ENCODE results near the gene ANKMY1. TPM values are rescaled to one million over a fixed set of nuclear protein-coding genes. Genes with fewer than 3 reads are reported as not detected.

The ANKMY1 gene
- total RNA-seq, 4 donors from 2014 or later = 15.1 to 64.0 (median 27.5) TPM

DNA sequence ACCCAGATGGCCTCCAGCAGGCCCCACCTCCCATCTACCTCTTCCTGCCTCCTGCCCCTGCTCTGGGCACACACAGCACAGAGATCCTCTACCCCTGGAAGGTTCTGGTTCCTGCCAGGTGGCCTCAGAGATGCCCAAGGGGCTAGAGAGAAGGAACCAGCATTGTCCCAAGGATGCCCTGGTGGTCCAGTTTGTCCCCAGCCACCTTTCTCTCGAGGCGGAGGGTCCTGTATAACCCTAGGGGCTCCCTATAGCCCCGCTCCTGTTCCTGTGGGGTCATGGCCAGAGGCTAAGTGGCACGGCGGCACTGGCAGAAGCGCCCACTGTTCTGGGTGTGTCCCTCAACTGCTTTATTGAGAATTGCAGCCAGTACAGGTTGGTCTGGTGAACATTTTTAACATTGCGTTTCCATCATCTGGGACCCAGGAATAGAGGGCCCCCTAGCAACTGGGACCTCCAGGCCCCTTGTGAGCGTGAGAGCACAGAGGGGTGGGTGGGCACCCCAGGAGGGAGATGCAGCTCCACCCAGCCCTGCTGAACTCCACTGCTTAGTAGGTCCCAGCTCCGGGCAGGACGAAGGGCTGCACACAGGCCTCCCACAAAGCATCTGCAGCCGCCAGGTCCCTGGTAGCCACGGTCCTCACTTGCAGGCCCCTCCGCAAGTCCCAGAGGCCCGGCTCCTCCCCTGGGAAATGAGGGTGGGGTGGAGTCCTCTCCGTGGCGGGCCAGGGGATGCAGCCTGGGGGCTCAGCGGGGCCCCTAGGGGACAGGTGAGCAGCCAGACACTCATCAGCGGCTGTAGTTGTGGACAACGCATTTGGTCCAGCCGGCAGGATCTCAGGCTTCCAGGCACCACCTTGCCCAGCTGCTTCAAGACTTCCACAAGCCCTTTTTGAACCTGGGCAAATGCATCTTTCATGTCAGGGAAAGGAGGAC, 89.2 kb downstream of the ANKMY1 start:
- Histone ChIP-seq H3K9me3 (peaks cover 3 to 4% of the 10 kb centered on the region in 2 donors), H3K4me1 (no peaks in the 10 kb centered on the region), H3K27me3 (no peaks in the 10 kb centered on the region), H3K36me3 (no peaks in the 10 kb centered on the region), H3K4me3 (no peak overlapping the region), H3K27ac (no peak overlapping the region)
- intact Hi-C loops (cut with DNase I; ENCODE audit: low total_unique reads) (no loop called here), in situ Hi-C loops (cut with MboI; ENCODE audit: low pct_ligation_motif_present in 1 of 4, low pct_unique_long_range_greater_than_20kb in 1 of 4, low sequenced_read_pairs in 3 of 4) (no loop called here)
- WGBS, 2 donors (ENCODE audit: low coverage in 1 of 2) = 84% methylated on average over 17 of the region's 20 CpGs; no CpG with 5 or more reads in 1 of the 2 donors
- peak; percentile 4 for DNase-seq
- TF ChIP-seq, protein P1, sequence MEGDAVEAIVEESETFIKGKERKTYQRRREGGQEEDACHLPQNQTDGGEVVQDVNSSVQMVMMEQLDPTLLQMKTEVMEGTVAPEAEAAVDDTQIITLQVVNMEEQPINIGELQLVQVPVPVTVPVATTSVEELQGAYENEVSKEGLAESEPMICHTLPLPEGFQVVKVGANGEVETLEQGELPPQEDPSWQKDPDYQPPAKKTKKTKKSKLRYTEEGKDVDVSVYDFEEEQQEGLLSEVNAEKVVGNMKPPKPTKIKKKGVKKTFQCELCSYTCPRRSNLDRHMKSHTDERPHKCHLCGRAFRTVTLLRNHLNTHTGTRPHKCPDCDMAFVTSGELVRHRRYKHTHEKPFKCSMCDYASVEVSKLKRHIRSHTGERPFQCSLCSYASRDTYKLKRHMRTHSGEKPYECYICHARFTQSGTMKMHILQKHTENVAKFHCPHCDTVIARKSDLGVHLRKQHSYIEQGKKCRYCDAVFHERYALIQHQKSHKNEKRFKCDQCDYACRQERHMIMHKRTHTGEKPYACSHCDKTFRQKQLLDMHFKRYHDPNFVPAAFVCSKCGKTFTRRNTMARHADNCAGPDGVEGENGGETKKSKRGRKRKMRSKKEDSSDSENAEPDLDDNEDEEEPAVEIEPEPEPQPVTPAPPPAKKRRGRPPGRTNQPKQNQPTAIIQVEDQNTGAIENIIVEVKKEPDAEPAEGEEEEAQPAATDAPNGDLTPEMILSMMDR (IDR thresholded peaks at IDR 0.05) = no peak
- TF ChIP-seq EP300 (IDR thresholded peaks at IDR 0.05; ENCODE audit: low read depth) (no peak), POLR2A (IDR thresholded peaks at IDR 0.05) (no peak), POLR2AphosphoS5 (IDR thresholded peaks at IDR 0.05) (no peak)

DNA sequence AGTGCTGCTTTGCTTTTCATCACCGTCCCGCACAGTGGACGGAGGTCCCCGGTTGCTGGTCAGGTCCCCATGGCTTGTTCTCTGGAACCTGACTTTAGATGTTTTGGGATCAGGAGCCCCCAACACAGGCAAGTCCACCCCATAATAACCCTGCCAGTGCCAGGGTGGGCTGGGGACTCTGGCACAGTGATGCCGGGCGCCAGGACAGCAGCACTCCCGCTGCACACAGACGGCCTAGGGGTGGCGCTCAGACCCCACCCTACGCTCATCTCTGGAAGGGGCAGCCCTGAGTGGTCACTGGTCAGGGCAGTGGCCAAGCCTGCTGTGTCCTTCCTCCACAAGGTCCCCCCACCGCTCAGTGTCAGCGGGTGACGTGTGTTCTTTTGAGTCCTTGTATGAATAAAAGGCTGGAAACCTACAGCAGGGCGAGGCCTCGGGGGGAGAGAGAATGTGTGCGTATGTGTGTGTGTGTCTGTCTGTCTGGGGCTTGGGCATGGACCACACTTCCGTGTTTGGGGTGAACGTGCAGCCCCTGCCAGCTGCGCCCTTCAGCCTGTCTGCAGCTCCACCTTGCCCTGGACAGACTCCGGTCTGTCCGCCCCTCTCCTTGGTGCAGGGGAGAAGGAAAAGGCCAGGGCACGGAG, 90.0 kb downstream of the ANKMY1 start:
- no peaks in the 10 kb centered on the region for H3K36me3 ChIP-seq
- H3K27ac ChIP-seq = no peak overlapping the region
- H3K4me3 ChIP-seq = no peak overlapping the region
- in situ Hi-C loops (cut with MboI; ENCODE audit: low pct_ligation_motif_present in 1 of 4, low pct_unique_long_range_greater_than_20kb in 1 of 4, low sequenced_read_pairs in 3 of 4) = no loop called here
- H3K9me3 ChIP-seq = no peaks in the 10 kb centered on the region
- WGBS, 2 donors (ENCODE audit: low coverage in 1 of 2) = 90% methylated on average over 22 of the region's 22 CpGs; no CpG with 5 or more reads in 1 of the 2 donors
- intact Hi-C loops (cut with DNase I; ENCODE audit: low total_unique reads) = no loop called here
- no peaks in the 10 kb centered on the region for H3K4me1 ChIP-seq
- no peak for DNase-seq
- H3K27me3 ChIP-seq = no peaks in the 10 kb centered on the region
- no peak for TF ChIP-seq POLR2AphosphoS5 (IDR thresholded peaks at IDR 0.05)
- TF ChIP-seq, protein P1 (IDR thresholded peaks at IDR 0.05) = no peak
- no peak for TF ChIP-seq POLR2A (IDR thresholded peaks at IDR 0.05)
- no peak for TF ChIP-seq EP300 (IDR thresholded peaks at IDR 0.05; ENCODE audit: low read depth)

DNA sequence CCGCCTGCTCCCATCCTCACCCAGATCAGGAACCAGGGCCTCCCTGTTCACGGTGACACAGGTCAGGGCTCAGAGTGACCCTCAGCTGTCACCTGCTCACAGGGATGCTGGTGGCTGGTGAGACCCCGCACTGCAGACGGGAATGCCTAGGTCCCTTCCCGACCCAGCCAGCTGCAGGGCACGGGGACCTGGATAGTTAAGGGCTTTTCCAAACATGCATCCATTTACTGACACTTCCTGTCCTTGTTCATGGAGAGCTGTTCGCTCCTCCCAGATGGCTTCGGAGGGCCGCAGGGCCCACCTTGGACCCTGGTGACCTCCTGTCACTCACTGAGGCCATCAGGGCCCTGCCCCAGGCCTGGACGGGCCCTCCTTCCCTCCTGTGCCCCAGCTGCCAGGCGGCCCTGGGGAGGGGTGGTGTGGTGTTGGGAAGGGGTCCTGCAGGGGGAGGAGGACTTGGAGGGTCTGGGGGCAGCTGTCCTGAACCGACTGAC, 90.6 kb downstream of the ANKMY1 start:
- no peak for TF ChIP-seq POLR2AphosphoS5 (IDR thresholded peaks at IDR 0.05)
- TF ChIP-seq EP300 (IDR thresholded peaks at IDR 0.05; ENCODE audit: low read depth) = no peak
- TF ChIP-seq POLR2A (IDR thresholded peaks at IDR 0.05) = no peak
- TF ChIP-seq, protein P1 (IDR thresholded peaks at IDR 0.05) = no peak
- 73% methylated on average over 12 of the region's 12 CpGs; no CpG with 5 or more reads in 1 of the 2 donors for WGBS, 2 donors (ENCODE audit: low coverage in 1 of 2)
- Histone ChIP-seq H3K9me3 (no peaks in the 10 kb centered on the region), H3K4me1 (no peaks in the 10 kb centered on the region), H3K27me3 (no peaks in the 10 kb centered on the region), H3K4me3 (no peak overlapping the region), H3K27ac (no peak overlapping the region), H3K36me3 (no peaks in the 10 kb centered on the region)
- in situ Hi-C loops (cut with MboI; ENCODE audit: low pct_ligation_motif_present in 1 of 4, low pct_unique_long_range_greater_than_20kb in 1 of 4, low sequenced_read_pairs in 3 of 4) = no loop called here
- DNase-seq = peak; percentile 4
- intact Hi-C loops (cut with DNase I; ENCODE audit: low total_unique reads) = no loop called here

DNA sequence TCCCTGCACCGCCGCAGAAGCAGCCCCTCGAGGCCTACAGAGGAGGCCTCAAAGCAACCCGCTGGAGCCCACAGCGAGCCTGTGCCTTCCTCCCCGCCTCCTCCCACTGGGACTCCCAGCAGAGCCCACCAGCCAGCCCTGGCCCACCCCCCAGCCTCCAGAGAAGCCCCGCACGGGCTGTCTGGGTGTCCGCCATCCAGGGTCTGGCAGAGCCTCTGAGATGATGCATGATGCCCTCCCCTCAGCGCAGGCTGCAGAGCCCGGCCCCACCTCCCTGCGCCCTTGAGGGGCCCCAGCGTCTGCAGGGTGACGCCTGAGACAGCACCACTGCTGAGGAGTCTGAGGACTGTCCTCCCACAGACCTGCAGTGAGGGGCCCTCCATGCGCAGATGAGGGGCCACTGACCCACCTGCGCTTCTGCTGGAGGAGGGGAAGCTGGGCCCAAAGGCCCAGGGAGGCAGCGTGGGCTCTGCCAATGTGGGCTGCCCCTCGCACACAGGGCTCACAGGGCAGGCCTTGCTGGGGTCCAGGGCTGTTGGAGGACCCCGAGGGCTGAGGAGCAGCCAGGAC, 91.1 kb downstream of the ANKMY1 start:
- peak; percentile 5 for DNase-seq
- TF ChIP-seq EP300 (IDR thresholded peaks at IDR 0.05; ENCODE audit: low read depth) (no peak), POLR2A (IDR thresholded peaks at IDR 0.05) (no peak)
- TF ChIP-seq, protein P1 (IDR thresholded peaks at IDR 0.05) = no peak
- 88% methylated on average over 18 of the region's 19 CpGs; no CpG with 5 or more reads in 1 of the 2 donors for WGBS, 2 donors (ENCODE audit: low coverage in 1 of 2)
- Histone ChIP-seq H3K4me3 (no peak overlapping the region), H3K9me3 (no peaks in the 10 kb centered on the region), H3K4me1 (no peaks in the 10 kb centered on the region), H3K27ac (no peak overlapping the region), H3K36me3 (no peaks in the 10 kb centered on the region), H3K27me3 (no peaks in the 10 kb centered on the region)
- intact Hi-C loops (cut with DNase I; ENCODE audit: low total_unique reads) (no loop called here), in situ Hi-C loops (cut with MboI; ENCODE audit: low pct_ligation_motif_present in 1 of 4, low pct_unique_long_range_greater_than_20kb in 1 of 4, low sequenced_read_pairs in 3 of 4) (no loop called here)
